ENCODE results near the gene MSH4.
"Not testable (repeated sequence)": the region's sequence is repeated elsewhere in the genome, so short reads cannot be mapped to it uniquely, and the experiment has no call there.

DNA sequence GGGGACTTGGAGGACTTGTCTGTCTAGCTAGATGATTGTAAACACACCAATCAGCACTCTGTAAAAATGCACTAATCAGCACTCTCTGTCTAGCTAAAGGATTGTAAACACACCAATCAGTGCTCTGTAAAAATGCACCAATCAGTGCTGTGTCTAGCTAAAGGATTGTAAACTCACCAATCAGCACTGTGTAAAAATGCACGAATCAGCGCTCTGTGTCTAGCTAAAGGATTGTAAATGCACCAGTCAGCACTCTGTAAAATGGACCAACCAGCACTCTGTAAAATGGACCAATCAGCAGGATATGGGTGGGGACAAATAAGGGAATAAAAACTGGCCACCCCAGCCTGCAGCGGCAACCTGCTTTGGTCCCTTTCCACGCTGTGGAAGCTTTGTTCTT, 38.1 kb upstream of the MSH4 start:
- TF ChIP-seq, protein P1, sequence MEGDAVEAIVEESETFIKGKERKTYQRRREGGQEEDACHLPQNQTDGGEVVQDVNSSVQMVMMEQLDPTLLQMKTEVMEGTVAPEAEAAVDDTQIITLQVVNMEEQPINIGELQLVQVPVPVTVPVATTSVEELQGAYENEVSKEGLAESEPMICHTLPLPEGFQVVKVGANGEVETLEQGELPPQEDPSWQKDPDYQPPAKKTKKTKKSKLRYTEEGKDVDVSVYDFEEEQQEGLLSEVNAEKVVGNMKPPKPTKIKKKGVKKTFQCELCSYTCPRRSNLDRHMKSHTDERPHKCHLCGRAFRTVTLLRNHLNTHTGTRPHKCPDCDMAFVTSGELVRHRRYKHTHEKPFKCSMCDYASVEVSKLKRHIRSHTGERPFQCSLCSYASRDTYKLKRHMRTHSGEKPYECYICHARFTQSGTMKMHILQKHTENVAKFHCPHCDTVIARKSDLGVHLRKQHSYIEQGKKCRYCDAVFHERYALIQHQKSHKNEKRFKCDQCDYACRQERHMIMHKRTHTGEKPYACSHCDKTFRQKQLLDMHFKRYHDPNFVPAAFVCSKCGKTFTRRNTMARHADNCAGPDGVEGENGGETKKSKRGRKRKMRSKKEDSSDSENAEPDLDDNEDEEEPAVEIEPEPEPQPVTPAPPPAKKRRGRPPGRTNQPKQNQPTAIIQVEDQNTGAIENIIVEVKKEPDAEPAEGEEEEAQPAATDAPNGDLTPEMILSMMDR (IDR thresholded peaks at IDR 0.05; ENCODE audit: low read depth, low read length, poor library complexity, severe bottlenecking), result not testable (repeated sequence)
- TF ChIP-seq EZH2phosphoT487 (IDR thresholded peaks at IDR 0.05; ENCODE audit: borderline replicate concordance, low read length), result not testable (repeated sequence)

All from DOHH2 (cell line).